Neural cell (in vitro differentiated cells): Measurements from ENCODE around the gene SLC35E4.

Experiments used
- CTCF ChIP-seq: fragments of 450-650 bp; IDR thresholded peaks from 2 replicates; pipeline ENCODE4 v1.5.1; 2014; ENCODE audit warnings: antibody characterized with exemption, mild to moderate bottlenecking, moderate library complexity; ENCODE audit not compliant: poor library complexity, severe bottlenecking
- EZH2 ChIP-seq: fragments of 200-600, 300-800 bp; shearing (Covaris generic), sonication (generic); IDR thresholded peaks from 2 replicates; pipeline ENCODE4 v1.6.1; 2014; ENCODE audit warnings: antibody characterized with exemption, low read length, borderline replicate concordance, mild to moderate bottlenecking; ENCODE audit not compliant: insufficient read depth, poor library complexity, severe bottlenecking
- POLR2AphosphoS5 ChIP-seq: IDR thresholded peaks from 2 replicates; pipeline ENCODE4 v1.6.1; 2012
- REST ChIP-seq: IDR thresholded peaks from 2 replicates; pipeline ENCODE4 v1.6.1; 2012; ENCODE audit warnings: borderline replicate concordance
- TAF1 ChIP-seq: IDR thresholded peaks from 2 replicates; pipeline ENCODE4 v1.6.1; 2012; ENCODE audit warnings: low read depth

GRCh38 chr22:30640361-30640760 lies 4.8 kb downstream of the SLC35E4 start:
- no peak for TF ChIP-seq CTCF
- TF ChIP-seq REST: no peak
- TF ChIP-seq EZH2: no peak
- TF ChIP-seq POLR2AphosphoS5: no peak
- no peak for TF ChIP-seq TAF1
